Bone marrow (tissue), 2 donors: ENCODE measurements around the gene ABCA10.
"Not testable (repeated sequence)": the region's sequence is repeated elsewhere in the genome, so short reads cannot be mapped to it uniquely, and the experiment has no call there.

Source experiments
- DNase-seq, 2 donors: peaks; one replicate each; lab custom pipeline; 2025; lab: John Stamatoyannopoulos, UW

Gene ABCA10

GRCh38 chr17:69228576-69228975 lies at the start of gene ABCA10:
ABCA10 (minus strand) TSS chr17:69228824; CDS start chr17:69225358, 3,466 bp downstream.
- DNase-seq, result no peak

GRCh38 chr17:69276279-69276678 lies 47.7 kb upstream of the ABCA10 start:
- not testable (repeated sequence) for DNase-seq

GRCh38 chr17:69275751-69276150 lies 47.1 kb upstream of the ABCA10 start:
- DNase-seq, result no peak

GRCh38 chr17:69271023-69271422 lies 42.4 kb upstream of the ABCA10 start:
- no peak for DNase-seq

- no peak for DNase-seq
Observed at GRCh38 chr17:69269131-69269998, 40.7 kb upstream of the ABCA10 start.

- no peak for DNase-seq
Observed at GRCh38 chr17:69268543-69269014, 40.0 kb upstream of the ABCA10 start.

GRCh38 chr17:69267219-69267618 lies 38.6 kb upstream of the ABCA10 start:
- no peak for DNase-seq

- no peak for DNase-seq
Observed at GRCh38 chr17:69265873-69266272, 37.2 kb upstream of the ABCA10 start.

- no peak for DNase-seq
Observed at GRCh38 chr17:69254187-69254586, 25.6 kb upstream of the ABCA10 start.

- no peak for DNase-seq
Observed at GRCh38 chr17:69250641-69251040, 22.0 kb upstream of the ABCA10 start.

- peak in 1 of 2 donors; percentile 69 for DNase-seq
Observed at GRCh38 chr17:69246726-69247375, 18.2 kb upstream of the ABCA10 start.

GRCh38 chr17:69246202-69246601 lies 17.6 kb upstream of the ABCA10 start:
- no peak for DNase-seq

- no peak for DNase-seq
Observed at GRCh38 chr17:69245617-69246016, 17.0 kb upstream of the ABCA10 start.

- no peak for DNase-seq
Observed at GRCh38 chr17:69239611-69240600, 11.3 kb upstream of the ABCA10 start.

- no peak for DNase-seq
Observed at GRCh38 chr17:69236946-69237345, 8.3 kb upstream of the ABCA10 start.

GRCh38 chr17:69236464-69236863 lies 7.8 kb upstream of the ABCA10 start:
- DNase-seq, result no peak

- peak; percentile 52 to 91 for DNase-seq
Observed at GRCh38 chr17:69235338-69236058, 6.9 kb upstream of the ABCA10 start.

- no peak for DNase-seq
Observed at GRCh38 chr17:69232650-69233049, 4.0 kb upstream of the ABCA10 start.

- DNase-seq, result no peak
Observed at GRCh38 chr17:69231521-69231920, 2.9 kb upstream of the ABCA10 start.

GRCh38 chr17:69230939-69231338 lies 2.3 kb upstream of the ABCA10 start:
- no peak for DNase-seq

- DNase-seq, result peak in 1 of 2 donors; percentile 41
Observed at GRCh38 chr17:69228018-69228417, 606 bp downstream of the ABCA10 start.
